Hippocampal formation (tissue), 2 donors: Measurements from ENCODE around the gene HTD2.

Source experiments
- DNase-seq, 2 donors: peaks; one replicate each; lab custom pipeline; 2025; lab: John Stamatoyannopoulos, UW

Gene HTD2

GRCh38 chr3:58357402-58357801 is 51.1 kb downstream of the HTD2 start:
- DNase-seq, result no peak

- DNase-seq, result no peak
Observed at GRCh38 chr3:58358092-58358491, 51.8 kb downstream of the HTD2 start.

GRCh38 chr3:58358808-58359207 is 52.5 kb downstream of the HTD2 start:
- no peak for DNase-seq

- DNase-seq, result no peak
Observed at GRCh38 chr3:58359621-58360020, 53.3 kb downstream of the HTD2 start.

- no peak for DNase-seq
Observed at GRCh38 chr3:58361866-58362265, 55.5 kb downstream of the HTD2 start.

- DNase-seq, result no peak
Observed at GRCh38 chr3:58366699-58367098, 60.4 kb downstream of the HTD2 start.

- no peak for DNase-seq
Observed at GRCh38 chr3:58369038-58369437, 62.7 kb downstream of the HTD2 start.
